ENCODE data around the gene UQCR11.

DNA sequence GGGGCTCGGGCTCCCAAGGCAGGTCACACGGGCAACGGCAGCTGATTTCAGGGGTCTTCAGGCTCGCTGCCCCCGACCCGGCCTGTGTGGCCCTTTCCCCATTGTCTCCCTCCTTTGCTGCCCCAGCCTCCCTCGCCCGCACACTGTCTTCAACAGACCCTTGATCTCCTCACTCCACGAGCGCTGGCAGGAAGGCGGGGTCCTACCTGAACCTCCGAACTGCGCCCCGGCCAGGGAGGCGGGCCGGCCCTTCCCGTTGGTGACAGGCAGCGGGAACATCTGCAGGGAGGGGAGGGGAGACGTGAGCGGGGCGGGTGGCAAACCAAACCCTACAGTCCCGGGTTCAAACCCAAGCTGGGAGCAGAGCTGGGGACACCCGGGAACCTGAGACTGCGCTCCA lies 40.9 kb upstream of the UQCR11 start:
- TF ChIP-seq, protein P1, sequence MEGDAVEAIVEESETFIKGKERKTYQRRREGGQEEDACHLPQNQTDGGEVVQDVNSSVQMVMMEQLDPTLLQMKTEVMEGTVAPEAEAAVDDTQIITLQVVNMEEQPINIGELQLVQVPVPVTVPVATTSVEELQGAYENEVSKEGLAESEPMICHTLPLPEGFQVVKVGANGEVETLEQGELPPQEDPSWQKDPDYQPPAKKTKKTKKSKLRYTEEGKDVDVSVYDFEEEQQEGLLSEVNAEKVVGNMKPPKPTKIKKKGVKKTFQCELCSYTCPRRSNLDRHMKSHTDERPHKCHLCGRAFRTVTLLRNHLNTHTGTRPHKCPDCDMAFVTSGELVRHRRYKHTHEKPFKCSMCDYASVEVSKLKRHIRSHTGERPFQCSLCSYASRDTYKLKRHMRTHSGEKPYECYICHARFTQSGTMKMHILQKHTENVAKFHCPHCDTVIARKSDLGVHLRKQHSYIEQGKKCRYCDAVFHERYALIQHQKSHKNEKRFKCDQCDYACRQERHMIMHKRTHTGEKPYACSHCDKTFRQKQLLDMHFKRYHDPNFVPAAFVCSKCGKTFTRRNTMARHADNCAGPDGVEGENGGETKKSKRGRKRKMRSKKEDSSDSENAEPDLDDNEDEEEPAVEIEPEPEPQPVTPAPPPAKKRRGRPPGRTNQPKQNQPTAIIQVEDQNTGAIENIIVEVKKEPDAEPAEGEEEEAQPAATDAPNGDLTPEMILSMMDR (IDR thresholded peaks at IDR 0.05; ENCODE audit: low read depth, low read length, poor library complexity, severe bottlenecking) = no peak
- no peak for TF ChIP-seq EZH2phosphoT487 (IDR thresholded peaks at IDR 0.05; ENCODE audit: borderline replicate concordance, low read length)
